GM19025 (cell line): ENCODE data around the gene RBP2.

Experiments
- ATAC-seq: cut with Tn5 transposase; IDR thresholded peaks from one replicate; pipeline ENCODE4 v1.9.1; 2021; ENCODE audit warnings: mild to moderate bottlenecking, low read depth, moderate library complexity; ENCODE audit not compliant: unreplicated experiment

RBP2 gene

DNA sequence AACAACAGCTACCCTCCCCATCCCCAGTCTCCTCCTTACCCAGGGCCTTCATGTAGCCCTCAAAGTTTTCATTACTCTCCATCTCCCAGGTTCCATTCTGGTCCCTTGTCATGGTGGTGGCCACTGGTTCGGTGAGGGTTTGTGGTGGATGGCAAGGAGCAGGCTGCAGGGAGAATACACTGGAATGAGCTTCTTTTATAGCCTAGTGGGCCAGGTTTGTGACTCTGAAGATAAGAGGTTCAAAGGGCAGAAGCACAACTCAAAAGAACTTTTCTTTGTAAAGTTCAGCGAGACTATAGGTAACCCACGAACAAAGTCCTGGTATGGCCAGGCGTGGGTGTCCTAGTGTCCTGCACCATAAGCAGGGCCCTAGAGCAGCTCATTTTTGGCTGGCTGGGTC is at the start of gene RBP2:
TSS of gene RBP2 (minus strand) at position 169 of the 400 bp plus-strand sequence. CDS start at position 112, 57 bp downstream.
- no peak for ATAC-seq

DNA sequence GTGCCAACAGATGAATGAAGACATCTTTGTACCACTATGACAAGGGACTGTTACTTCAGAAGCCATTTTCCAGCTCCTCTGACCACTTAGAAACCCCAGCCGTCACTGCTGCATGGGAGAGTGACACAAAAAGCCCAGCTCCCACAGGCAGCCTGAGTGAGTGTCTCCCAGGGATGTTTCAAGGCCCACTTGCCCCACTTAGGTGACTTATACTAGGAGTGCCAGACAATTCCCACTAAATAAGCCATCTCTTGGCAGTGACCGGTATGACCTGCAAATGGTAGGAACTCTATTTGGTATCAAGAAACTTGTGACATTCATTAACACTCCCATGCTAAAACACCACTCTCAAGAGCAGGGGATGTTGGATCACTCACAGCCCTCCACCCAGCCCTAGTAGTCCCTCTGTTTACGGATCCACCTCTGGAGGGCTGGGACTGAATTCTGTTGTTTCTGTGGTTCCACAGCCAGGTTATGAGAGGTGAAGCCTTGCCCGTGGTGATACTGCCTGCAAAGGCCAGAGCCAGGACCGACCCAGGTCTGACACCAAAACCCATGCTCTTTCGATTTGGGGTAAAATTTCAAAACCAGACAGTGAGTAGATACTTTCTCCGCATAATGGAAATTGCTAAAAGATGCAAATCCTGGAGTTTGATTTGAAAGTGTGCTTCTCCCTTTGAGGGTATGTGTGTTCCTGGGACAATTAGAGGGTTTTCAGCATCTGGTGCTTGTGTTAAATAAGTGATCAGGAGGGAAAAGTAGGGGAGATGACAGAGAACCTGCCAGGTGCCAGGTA is 48.7 kb upstream of the RBP2 start:
- ATAC-seq, result no peak

DNA sequence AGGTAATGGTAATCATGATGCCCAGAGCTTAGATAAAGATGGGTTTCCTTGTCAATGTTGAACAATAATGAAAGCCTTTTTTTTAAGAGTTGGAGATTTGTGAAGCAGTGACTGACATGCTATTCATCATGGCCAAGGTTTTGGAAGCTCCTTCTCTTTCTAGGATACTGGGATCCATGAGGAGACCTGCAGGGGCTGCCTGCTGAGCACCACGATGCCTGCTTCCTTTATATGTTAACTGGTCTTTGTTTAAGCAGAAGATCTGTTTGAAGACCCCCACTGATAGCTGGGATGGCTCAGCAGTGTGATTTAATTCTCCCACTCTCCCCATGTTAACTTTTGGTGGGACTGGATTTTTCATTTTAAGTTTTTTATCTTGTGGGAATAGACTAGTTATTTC is 47.4 kb upstream of the RBP2 start:
- no peak for ATAC-seq

DNA sequence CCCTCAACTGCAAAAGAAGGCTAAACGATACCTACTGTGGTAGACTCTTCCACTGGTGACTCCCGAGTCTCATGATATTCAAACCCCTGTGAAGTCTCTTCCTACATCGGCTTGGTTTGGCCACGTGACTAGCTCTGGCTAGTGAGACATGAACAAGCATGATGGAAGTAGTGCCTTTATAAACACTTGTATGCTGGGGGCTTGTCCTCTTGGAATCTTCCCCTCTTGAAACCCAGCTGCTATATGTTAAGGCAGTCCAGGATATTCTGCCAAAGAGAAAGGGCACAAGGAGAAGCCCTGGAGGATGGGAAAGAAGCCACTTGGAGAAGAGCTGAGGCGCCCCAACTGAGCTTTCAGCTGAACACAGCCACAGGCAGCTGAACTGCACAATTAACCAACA is 46.9 kb upstream of the RBP2 start:
- ATAC-seq, result no peak

DNA sequence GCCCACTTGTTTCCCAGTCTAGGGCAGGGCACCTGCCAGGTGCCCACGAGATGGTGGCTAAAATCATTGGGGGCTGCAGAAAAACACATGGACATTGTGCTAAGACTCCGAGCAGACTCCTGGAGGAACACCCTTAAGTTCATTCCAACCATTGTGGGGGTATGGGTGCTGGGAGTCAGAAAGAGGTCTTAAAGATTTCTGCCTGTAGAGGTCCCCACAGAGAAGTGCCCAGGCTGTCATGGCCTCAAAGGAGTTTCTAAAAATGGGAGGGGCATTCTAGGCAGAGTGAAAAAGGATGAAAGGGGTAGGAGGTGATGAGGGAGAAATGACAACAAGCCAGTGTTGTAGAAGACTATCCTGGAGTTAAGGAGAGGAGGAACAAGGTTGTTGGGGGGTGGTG is 46.1 kb upstream of the RBP2 start:
- ATAC-seq, result no peak

- no peak for ATAC-seq
Measured at GRCh38 chr3:139521816-139522215, 45.5 kb upstream of the RBP2 start.

- no peak for ATAC-seq
Measured at GRCh38 chr3:139521144-139521543, 44.8 kb upstream of the RBP2 start.

DNA sequence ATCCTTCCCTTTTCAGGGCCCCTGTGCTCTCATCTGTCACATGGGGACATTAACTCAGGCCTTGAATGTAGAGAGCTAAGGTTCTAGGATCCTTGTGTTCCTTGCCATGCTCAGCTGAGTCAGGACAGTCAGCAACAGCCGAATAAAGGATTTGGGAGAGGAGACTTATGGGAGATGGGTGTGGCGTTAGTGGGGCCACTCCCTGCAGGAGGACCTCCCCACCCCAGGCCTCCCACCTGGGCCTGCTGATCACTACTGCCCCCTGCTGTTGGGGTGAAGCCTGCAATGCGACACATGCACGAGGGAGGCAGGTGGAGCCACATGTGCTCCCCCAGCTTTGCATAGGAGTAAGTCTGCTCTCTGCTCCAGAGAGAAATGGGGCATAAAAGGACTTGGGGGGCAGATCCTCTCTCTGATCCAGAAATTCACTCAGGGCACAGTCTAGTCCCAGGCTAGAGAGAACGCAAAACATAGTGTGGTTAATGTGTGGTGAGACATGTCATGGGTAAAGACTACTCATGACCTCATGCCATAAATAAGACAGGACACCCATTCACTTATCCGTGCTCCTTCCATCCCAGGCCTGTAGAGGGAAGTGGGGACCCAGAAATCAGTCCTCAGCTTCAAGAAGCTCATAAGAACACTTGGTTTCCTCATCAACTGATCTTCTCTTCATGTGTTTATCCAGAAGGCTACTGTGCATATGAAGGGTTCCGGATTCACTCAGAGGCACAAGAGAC is 43.9 kb upstream of the RBP2 start:
- no peak for ATAC-seq

DNA sequence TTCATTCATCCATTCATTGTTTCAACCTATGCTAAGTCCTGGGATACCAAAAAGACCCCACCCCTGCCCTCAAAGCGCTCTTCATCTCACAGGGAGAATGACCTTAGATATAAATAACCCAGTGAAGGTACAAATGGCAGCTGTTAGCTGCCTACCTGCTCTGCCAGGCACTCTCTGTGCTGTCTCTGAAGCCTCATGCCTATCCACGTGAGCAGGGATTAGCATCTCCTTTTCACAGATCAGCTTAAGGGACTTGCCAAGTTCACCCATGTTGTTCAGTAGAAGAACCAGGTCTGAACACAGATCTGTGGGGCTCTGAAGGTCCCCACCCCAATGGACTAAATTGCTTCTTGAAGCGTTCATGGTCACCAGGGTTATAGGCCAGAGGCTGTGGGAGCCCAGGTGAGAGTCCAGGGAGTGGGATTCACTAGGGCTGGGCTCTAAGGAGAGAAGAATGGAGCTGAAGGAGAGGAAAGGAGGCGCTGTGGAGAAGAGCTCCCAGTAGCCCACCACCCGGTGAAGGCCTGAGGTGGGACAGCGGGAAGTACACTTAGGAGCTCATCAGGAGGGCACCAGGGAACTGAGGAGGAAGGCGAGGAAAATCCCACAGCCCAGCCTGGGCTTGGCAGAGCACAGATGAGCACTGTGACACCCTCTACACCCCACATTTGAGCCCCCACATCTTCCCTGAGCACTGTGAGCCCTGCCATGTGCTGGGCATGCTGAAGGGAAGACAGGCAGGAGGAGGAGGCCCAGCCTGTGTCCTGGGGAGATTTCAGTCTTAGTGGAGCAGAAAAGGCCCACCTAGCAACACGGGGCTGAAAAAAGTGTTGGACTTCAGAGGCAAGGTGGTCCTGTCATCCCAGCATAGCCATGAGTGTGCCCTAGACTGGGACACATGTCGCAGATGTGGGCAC is 42.9 kb upstream of the RBP2 start:
- no peak for ATAC-seq

DNA sequence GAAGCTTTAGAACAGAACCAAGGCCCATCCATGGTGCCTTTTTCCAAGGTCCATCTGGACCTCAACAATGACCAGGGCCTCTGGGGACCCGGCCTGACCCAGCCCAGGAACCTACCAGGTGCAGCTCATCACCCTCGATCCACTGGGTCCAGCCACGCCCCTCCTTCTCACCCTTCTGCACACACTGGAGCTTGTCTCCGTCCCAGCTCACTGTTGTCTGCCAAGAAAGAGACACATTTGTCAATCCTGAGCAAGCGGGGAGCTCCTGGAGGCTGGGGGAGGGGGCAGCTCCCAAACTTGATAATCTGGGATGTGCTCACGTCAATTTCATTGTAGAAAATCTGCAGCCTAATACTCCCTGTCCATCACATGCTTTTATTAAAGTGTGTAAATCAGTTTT is 42.0 kb upstream of the RBP2 start:
- no peak for ATAC-seq

DNA sequence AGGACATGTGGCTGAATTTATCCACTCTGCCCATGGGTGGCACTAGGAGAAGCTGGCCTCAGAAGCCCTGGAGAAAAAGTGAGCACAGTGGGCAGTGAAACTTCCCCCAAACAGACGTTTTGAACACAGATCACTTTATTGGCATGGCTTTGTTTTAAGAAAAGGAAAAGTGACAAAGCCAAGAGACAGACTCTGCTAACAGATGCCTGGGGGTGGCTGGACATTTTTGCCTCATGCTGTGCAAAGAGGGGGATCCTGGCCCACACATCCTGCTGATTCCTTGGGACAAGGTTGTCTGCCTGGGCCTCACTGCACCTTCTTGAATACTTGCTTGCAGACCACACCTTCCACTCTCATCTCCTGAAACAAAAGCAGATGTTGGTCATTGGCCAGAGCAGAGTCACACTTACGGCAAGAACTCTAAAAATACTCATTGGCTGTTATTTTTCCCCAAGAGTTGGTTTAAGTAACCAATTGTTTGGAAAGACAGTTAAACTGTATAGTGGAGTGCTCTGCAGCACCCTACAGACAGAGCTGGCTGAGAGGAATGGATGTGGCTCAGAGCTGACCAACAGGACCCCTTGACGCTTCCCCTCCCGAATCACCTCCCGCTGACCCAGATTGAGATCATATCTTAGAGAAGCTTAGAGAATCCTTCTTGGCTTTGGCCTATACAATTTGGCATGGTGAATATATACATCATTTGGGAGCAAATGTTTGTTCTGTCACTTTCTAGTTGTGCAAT is 41.2 kb upstream of the RBP2 start:
- ATAC-seq, result no peak

GRCh38 chr3:139514741-139515140 is 38.4 kb upstream of the RBP2 start:
- no peak for ATAC-seq

DNA sequence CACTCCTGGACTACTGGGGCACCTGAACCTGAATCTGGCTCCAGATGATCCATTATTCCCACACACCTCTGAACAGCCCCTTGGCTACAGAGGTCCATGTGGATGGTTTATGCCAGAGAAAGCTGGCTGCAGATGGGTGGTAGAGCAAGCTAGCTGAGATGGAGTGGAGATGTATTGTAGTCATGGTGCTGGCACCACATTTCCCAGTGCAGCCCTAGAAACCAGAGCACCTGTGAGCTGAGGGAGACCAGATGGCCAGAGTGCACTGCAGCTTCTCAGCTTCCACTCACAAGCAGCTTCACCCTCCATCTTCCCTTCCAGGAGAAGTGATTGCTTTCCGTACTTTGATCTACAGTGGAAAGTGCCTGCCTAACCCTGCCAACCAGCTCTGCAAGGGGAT is 33.3 kb upstream of the RBP2 start:
- ATAC-seq, result no peak

- ATAC-seq, result no peak
Measured at GRCh38 chr3:139506766-139507165, 30.4 kb upstream of the RBP2 start.

GRCh38 chr3:139505829-139506386 is 29.6 kb upstream of the RBP2 start:
- no peak for ATAC-seq

DNA sequence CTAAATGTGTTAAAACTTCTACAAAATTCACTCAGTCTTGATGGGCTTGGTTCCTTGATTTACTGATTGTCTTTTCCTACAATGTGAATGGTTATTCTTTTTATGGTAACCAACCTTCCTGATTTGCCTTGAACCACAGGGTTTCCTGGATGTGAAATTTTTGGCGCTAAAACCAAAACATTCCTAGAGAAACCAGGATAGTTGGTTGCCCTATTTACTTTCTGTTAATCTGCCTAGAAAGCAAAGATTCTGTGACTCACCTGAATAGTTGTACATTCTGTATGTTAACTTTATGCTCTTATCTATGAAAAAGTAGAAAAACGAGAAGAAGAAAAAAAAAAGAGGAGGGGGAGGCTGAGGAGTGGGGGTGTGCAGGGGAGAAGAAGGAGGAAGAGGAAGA is 23.2 kb upstream of the RBP2 start:
- ATAC-seq, result no peak

DNA sequence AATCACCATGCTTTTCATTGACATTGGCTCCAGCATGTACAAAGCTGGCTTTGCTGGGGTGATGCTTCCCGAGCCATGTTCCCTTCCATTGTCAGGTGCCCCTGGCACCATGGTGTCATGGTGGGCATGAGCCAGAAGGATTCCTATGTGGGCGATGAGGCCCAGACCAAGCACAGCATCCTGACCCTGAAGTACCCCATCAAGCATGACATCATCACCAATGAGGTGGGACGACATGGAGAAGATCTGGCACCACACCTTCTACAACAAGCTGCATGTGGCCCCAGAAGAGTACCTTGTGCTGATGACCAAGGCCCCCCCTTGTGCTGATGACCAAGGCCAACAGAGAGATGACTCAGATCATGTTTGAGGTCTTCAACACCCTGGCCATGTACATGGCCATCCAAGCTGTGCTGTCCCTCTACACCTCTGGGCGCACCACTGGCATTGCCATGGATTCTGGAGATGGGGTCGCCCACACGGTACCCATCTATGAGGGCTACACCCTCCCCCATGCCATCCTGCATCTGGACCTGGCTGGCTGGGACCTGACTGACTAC is 17.6 kb upstream of the RBP2 start:
- ATAC-seq, result no peak

DNA sequence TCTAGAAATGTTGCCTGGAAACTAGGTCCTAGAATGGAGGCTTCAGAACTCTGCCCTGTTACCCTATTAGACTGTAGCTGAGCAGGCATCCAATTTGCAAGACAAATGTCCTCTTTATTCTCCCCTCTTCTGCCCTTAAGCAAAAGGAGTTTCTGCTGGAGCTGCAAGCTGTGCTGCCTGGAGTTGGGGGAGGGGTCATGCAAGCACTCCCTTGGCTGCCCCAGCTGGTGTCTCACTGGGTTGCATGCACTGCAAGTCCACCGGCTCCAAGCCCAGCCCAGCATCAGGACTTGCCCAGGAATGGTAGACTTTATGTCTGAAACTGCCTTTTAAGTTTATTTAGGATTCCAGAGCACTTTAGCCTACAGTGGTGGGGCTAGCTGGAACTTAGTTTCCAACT is 15.7 kb upstream of the RBP2 start:
- no peak for ATAC-seq

DNA sequence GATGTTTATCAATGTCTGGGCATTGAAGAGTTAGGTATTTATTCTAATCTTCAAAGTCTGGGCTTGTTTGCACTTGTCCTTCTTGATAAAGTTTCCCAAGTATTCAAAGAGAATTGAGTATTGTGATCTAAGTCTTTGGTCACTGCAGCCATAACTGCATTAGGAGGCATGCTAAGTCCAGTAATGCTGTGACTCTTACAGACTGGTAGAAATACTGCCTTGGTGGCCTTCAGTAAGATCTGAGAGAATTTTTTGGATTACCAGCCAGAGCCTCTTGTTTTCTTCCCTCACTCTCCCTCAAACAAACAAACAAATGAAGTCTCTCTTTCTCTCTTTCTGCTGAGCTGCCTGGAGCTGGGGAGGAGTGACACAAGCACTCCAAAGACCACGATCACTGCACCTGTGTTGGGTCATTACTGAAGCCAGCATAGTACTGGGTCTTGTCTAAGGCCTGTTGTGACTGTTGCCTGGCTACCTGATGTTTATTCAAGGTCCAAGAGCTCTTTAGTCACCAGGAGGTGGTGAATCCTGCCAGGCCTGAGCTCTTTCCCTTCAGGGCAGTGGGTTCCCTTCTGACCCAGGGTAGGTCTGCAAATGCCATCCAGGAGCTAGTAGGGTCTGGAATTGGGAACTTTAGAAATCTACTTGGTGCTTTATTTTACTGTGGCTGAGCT is 14.8 kb upstream of the RBP2 start:
- ATAC-seq, result no peak
